Kidney (tissue), 14 donors: Measurements from ENCODE around the gene NXN. TPM values are rescaled to one million over a fixed set of nuclear protein-coding genes. Genes with fewer than 3 reads are reported as not detected.
A peak's percentile ranks its signal among the peaks of the same experiment; 100 is the strongest.

Experiments
- DNase-seq, 5 donors: peaks; one replicate each; pipeline ENCODE4 v3.0.0-alpha.2; 2013 to 2020
- FAIRE-seq: peaks from 2 replicates; lab custom pipeline; 2012; peaks lifted over from hg19 to GRCh38; lab: Jason Lieb, UNC
- H3K27ac ChIP-seq, 2 donors: one replicate each; pipeline ENCODE4 v1.7.0; 2013; ENCODE audit warnings: low read depth in 2 of 2, low read length in 2 of 2, inconsistent platforms in 1 of 2
- H3K27me3 ChIP-seq: one replicate; pipeline ENCODE4 v1.7.1; 2013; ENCODE audit warnings: low read length, inconsistent platforms; ENCODE audit not compliant: control insufficient read depth, insufficient read depth
- H3K36me3 ChIP-seq, 3 donors: one replicate each; pipeline versions ENCODE4 v1.7.0 to v1.7.1; 2013; ENCODE audit warnings: low read length in 3 of 3, control low read depth in 1 of 3, inconsistent platforms in 1 of 3; ENCODE audit not compliant: insufficient read depth in 3 of 3, control insufficient read depth in 2 of 3
- H3K4me1 ChIP-seq, 3 donors: one replicate each; pipeline versions ENCODE4 v1.7.0 to v1.7.1; 2013; ENCODE audit warnings: low read length in 3 of 3, inconsistent platforms in 1 of 3, low read depth in 1 of 3; ENCODE audit not compliant: control insufficient read depth in 2 of 3, insufficient read depth in 2 of 3
- H3K4me3 ChIP-seq, 3 donors: one replicate each; pipeline versions ENCODE4 v1.7.0 to v1.8.1; 2013; ENCODE audit warnings: low read length in 3 of 3, control low read depth in 1 of 3, inconsistent platforms in 1 of 3
- H3K9ac ChIP-seq, 3 donors: one replicate each; pipeline versions ENCODE4 v1.7.0 to v1.7.1; 2013; ENCODE audit warnings: low read length in 3 of 3, control low read depth in 1 of 3, inconsistent platforms in 1 of 3
- H3K9me3 ChIP-seq, 3 donors: one replicate each; pipeline versions ENCODE4 v1.7.0 to v1.7.1; 2013; ENCODE audit warnings: low read length in 3 of 3, control low read depth in 1 of 3, inconsistent platforms in 1 of 3; ENCODE audit not compliant: control insufficient read depth in 2 of 3, insufficient read depth in 1 of 3
- intact Hi-C: fragments of 100-400 bp; cut with DNase I; formaldehyde crosslinking; loops from one replicate; pipeline ENCODE4 v1.11.1; 2022
- polyA plus RNA-seq: library from polyadenylated mRNA; stranded (reverse); fragments of 350-450 nt; fragmentation: Illumina TruSeq; extraction: RNeasy Lipid Tissue Mini Kit (QIAGEN cat#74804); gene quantifications from one replicate; pipeline ENCODE4 v1.2.3, GENCODE V29; 2014; ENCODE audit warnings: low read depth, low replicate concordance; ENCODE audit not compliant: insufficient read depth
- total RNA-seq: library from RNA; stranded (reverse); fragmentation: NEBNext Ultra II Directional; extraction: Animal tissue kit (Norgen Biotek cat#: 25700); gene quantifications from one replicate; pipeline ENCODE4 v1.2.1, GENCODE V29; 2021
- TF ChIP-seq, protein P1 (sequence below): IDR thresholded peaks from 3 replicates; pipeline ENCODE4 v1.5.1; 2012; ENCODE audit warnings: mild to moderate bottlenecking, moderate library complexity, borderline replicate concordance; ENCODE audit not compliant: insufficient read depth; ENCODE audit errors: extremely low read depth
- donor health status: control.
- donor health status: control.
- donor health status: control.
- donor health status: control.
- donor health status: control.
- donor health status: DM: yes; HTN: yes; CAD: no.
- donor health status: Normal renal cell carcinoma (clear cell type).

Gene NXN
- total and polyA plus RNA-seq, 2 donors from 2014 or later: 10.2 to 26.8 TPM

GRCh38 chr17:949623-950303 lies 29.8 kb downstream of the NXN start:
- H3K9ac ChIP-seq: no peak overlapping the region
- no peaks in the 10 kb centered on the region for H3K9me3 ChIP-seq
- FAIRE-seq: no peak
- TF ChIP-seq, protein P1, sequence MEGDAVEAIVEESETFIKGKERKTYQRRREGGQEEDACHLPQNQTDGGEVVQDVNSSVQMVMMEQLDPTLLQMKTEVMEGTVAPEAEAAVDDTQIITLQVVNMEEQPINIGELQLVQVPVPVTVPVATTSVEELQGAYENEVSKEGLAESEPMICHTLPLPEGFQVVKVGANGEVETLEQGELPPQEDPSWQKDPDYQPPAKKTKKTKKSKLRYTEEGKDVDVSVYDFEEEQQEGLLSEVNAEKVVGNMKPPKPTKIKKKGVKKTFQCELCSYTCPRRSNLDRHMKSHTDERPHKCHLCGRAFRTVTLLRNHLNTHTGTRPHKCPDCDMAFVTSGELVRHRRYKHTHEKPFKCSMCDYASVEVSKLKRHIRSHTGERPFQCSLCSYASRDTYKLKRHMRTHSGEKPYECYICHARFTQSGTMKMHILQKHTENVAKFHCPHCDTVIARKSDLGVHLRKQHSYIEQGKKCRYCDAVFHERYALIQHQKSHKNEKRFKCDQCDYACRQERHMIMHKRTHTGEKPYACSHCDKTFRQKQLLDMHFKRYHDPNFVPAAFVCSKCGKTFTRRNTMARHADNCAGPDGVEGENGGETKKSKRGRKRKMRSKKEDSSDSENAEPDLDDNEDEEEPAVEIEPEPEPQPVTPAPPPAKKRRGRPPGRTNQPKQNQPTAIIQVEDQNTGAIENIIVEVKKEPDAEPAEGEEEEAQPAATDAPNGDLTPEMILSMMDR: no peak
- no peaks in the 10 kb centered on the region for H3K27me3 ChIP-seq
- no peaks in the 10 kb centered on the region for H3K36me3 ChIP-seq
- intact Hi-C loops: no loop called here
- no peak overlapping the region for H3K4me3 ChIP-seq
- DNase-seq: peak in 1 of 5 donors; percentile 64
- peaks cover 0 to 3% (median 0%) of the 10 kb centered on the region in 3 donors for H3K4me1 ChIP-seq
- no peak overlapping the region for H3K27ac ChIP-seq

DNA sequence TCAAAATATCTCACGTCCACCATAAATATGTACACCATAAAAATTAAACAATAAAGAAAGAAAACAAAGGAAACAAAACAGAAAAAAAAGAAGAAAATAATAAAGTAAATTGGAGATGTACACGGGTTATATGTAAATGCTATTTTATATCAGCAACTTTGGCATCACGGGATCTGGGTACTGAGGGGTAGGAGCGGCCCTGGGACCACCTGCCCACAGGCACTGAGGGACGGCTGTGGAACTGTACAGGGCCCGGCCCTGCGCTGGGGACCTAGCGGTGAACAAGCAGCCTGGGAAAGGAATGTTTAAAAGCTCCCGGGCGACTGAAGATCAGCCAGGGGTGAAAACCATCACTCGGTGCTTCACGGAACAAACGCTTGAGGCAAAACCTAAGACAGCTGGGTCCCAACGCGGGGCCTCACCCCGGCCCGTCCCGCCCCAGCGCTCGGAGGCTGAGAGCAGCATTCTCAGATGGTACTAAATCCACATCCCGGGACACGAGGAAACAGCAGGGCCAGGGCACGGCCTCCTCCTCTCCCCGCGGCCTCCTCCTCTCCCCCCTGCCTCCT lies 31.2 kb downstream of the NXN start:
- Histone ChIP-seq H3K9me3 (no peaks in the 10 kb centered on the region), H3K4me1 (peaks cover 0 to 3% (median 0%) of the 10 kb centered on the region in 3 donors), H3K9ac (no peak overlapping the region), H3K4me3 (no peak overlapping the region), H3K27ac (no peak overlapping the region), H3K36me3 (no peaks in the 10 kb centered on the region), H3K27me3 (no peaks in the 10 kb centered on the region)
- DNase-seq: peak; percentile 68 to 86 (median 76)
- FAIRE-seq: no peak
- intact Hi-C loops: no loop called here
- TF ChIP-seq, protein P1: no peak

- no peaks in the 10 kb centered on the region for H3K27me3 ChIP-seq
- FAIRE-seq (no peak), DNase-seq (peak in 1 of 5 donors; percentile 52)
- H3K27ac ChIP-seq: no peak overlapping the region
- H3K36me3 ChIP-seq: no peaks in the 10 kb centered on the region
- no peak overlapping the region for H3K9ac ChIP-seq
- H3K4me1 ChIP-seq: no peaks in the 10 kb centered on the region
- TF ChIP-seq, protein P1: no peak
- no peaks in the 10 kb centered on the region for H3K9me3 ChIP-seq
- no peak overlapping the region for H3K4me3 ChIP-seq
- intact Hi-C loops: no loop called here
Observed at GRCh38 chr17:946510-947236, 32.9 kb downstream of the NXN start.
